ENCODE results near the gene SLC35F2.

The SLC35F2 gene

DNA sequence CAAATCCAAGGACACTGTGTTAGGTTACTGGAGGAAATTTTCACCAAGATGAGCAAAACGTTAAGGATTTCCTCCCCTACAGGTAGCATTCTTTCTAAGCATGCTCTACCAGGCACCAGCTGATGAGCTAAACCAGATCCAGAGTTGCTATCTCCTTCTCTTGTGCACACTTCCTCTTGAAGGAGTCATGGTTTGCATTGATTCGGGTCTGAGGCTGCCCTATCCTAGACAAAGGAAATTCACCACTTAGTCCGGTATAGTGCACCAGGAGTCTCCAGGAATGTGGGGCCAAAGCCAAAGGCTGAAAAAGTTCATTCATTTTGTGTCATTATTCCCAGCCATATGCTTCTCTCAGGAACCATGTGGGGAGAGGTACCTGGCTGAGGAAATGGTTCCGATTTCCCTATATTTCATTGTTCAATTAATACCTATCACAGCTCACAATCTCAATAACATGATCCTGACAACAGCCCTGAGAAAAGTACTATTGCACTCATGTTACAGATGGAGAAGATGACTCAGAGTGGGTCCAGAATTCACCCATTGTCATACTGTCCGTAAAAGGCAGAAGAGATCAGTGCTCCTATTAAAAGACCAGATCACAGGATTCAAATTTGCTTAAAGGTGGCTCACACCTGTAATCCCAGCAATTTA, 39.1 kb downstream of the SLC35F2 start:
- no peak overlapping the region for H3K4me3 Mint-ChIP-seq
- no peak for DNase-seq
- H3K36me3 Mint-ChIP-seq (ENCODE audit: low read depth) = no peaks in the 10 kb centered on the region
- H3K27ac Mint-ChIP-seq = no peak overlapping the region
- no peaks in the 10 kb centered on the region for H3K4me1 Mint-ChIP-seq
- H3K9me3 Mint-ChIP-seq = no peaks in the 10 kb centered on the region
- no peaks in the 10 kb centered on the region for H3K27me3 Mint-ChIP-seq (ENCODE audit: low read depth, poor library complexity)
- TF ChIP-seq, protein P1, sequence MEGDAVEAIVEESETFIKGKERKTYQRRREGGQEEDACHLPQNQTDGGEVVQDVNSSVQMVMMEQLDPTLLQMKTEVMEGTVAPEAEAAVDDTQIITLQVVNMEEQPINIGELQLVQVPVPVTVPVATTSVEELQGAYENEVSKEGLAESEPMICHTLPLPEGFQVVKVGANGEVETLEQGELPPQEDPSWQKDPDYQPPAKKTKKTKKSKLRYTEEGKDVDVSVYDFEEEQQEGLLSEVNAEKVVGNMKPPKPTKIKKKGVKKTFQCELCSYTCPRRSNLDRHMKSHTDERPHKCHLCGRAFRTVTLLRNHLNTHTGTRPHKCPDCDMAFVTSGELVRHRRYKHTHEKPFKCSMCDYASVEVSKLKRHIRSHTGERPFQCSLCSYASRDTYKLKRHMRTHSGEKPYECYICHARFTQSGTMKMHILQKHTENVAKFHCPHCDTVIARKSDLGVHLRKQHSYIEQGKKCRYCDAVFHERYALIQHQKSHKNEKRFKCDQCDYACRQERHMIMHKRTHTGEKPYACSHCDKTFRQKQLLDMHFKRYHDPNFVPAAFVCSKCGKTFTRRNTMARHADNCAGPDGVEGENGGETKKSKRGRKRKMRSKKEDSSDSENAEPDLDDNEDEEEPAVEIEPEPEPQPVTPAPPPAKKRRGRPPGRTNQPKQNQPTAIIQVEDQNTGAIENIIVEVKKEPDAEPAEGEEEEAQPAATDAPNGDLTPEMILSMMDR (IDR thresholded peaks at IDR 0.05) = no peak

DNA sequence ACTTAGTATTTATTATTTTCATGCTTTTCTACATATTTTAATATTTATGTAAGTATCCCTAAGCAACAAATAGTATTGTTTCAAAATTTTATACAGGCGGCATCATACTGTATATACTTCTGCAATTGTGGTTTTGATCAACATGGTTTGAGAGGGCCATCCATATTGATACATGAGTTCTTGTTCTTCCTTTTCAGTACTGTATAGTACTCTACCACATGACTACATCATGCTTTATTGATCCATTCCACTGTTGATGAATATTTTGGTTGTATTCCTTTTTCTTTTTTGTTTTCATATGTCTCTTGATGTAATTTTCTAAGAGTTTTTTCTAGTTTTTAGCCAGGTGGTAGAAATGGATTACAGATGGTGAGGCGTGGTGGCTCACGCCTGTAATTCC, 40.1 kb downstream of the SLC35F2 start:
- no peaks in the 10 kb centered on the region for H3K9me3 Mint-ChIP-seq

DNA sequence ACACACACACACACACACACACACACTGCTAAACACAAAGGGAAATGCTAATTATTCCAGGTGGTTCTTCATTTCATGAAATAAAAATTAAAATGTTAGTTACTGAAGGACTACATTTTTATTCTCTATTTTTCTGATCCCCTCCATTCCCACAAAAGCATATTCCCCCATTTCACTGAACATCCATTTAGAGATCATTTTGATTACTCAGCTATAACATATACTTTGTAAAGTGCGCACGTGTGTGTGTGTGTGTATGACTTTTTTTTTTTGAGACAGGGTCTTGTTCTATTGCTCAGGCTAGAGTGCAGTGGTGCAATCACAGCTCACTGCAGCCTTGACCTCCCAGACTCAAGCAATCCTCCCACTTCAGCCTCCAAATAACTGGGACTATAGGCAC, 42.6 kb downstream of the SLC35F2 start:
- no peak overlapping the region for H3K4me3 Mint-ChIP-seq
- H3K4me1 Mint-ChIP-seq = no peaks in the 10 kb centered on the region
- TF ChIP-seq, protein P1 (IDR thresholded peaks at IDR 0.05) = no peak
- H3K9me3 Mint-ChIP-seq = no peaks in the 10 kb centered on the region
- no peaks in the 10 kb centered on the region for H3K36me3 Mint-ChIP-seq (ENCODE audit: low read depth)
- H3K27ac Mint-ChIP-seq = no peak overlapping the region
- DNase-seq = no peak
- H3K27me3 Mint-ChIP-seq (ENCODE audit: low read depth, poor library complexity) = no peaks in the 10 kb centered on the region

More for the DNA sequence above, 40.1 kb downstream of the SLC35F2 start:
- TF ChIP-seq, protein P1 (IDR thresholded peaks at IDR 0.05) = no peak
- H3K4me1 Mint-ChIP-seq = no peaks in the 10 kb centered on the region
- H3K27ac Mint-ChIP-seq = no peak overlapping the region
- no peaks in the 10 kb centered on the region for H3K36me3 Mint-ChIP-seq (ENCODE audit: low read depth)
- no peak for DNase-seq
- no peaks in the 10 kb centered on the region for H3K27me3 Mint-ChIP-seq (ENCODE audit: low read depth, poor library complexity)
- no peak overlapping the region for H3K4me3 Mint-ChIP-seq

DNA sequence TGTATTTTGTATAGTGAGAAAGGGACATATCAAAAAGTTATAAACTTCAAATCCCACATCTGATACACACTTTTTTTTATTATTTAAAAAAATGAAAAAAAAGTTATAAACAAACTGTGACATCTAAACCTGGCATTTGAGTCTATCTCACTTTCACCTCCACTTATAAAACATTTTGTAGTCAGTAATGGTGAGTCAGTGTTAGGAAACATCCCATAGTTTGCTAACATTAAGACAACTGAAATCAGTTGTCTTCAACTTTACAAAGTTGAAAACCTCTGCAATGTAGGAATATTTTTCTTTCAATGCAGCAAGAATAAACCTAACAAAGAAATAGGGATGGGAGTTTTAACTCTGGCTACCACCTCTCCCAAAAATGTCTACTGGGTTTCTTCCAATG, 47.7 kb downstream of the SLC35F2 start:
- TF ChIP-seq, protein P1 (IDR thresholded peaks at IDR 0.05) = no peak
- H3K27me3 Mint-ChIP-seq (ENCODE audit: low read depth, poor library complexity) = no peaks in the 10 kb centered on the region
- DNase-seq = no peak
- no peaks in the 10 kb centered on the region for H3K9me3 Mint-ChIP-seq
- H3K27ac Mint-ChIP-seq = no peak overlapping the region
- H3K36me3 Mint-ChIP-seq (ENCODE audit: low read depth) = peaks cover 31% of the 10 kb centered on the region
- H3K4me1 Mint-ChIP-seq = peaks cover 11% of the 10 kb centered on the region
- H3K4me3 Mint-ChIP-seq = no peak overlapping the region

DNA sequence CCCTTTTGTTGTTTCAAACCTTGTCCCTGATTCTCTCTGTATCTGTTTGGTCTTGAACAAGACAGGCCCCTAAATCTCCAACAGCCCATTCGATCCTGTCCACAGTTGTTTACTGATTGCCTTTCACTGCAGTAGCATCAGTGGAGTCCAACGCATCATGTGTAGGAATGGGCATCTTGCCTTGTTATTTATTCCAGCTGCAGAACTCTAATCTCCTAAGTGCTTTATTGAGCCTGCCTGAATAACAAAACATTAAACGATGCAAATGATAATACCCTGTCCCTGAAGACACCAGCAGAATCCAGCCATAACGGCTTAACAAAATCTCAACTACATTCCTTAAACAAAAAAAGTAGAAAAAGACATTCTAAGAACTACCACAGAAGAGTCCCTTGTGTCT, 50.1 kb downstream of the SLC35F2 start:
- TF ChIP-seq, protein P1 (IDR thresholded peaks at IDR 0.05) = no peak
- DNase-seq = no peak
- Mint-ChIP-seq H3K4me3 (no peak overlapping the region), H3K27ac (peak overlapping the region; percentile 84), H3K36me3 (ENCODE audit: low read depth) (peaks cover 44% of the 10 kb centered on the region), H3K27me3 (ENCODE audit: low read depth, poor library complexity) (no peaks in the 10 kb centered on the region), H3K9me3 (no peaks in the 10 kb centered on the region), H3K4me1 (peaks cover 11% of the 10 kb centered on the region)

DNA sequence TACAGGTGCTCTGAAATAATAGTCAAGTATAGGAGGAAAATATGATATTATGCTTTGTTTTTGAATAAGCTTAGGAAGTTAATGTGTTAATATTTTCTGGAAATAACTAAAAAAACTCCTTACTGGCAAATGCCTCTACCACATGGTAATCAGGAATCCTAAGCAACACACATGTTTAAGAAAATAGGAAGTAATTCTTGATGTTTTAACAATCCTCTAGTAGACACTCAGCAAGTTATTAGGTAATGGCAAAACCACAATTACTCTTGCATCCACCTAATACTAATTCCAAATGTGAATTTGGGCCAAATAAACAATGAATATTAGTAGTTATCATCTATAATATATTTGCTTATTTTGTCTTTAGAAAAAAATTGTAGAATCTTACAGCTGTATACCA, 53.6 kb downstream of the SLC35F2 start:
- no peaks in the 10 kb centered on the region for H3K9me3 Mint-ChIP-seq
- H3K4me3 Mint-ChIP-seq = no peak overlapping the region
- no peaks in the 10 kb centered on the region for H3K27me3 Mint-ChIP-seq (ENCODE audit: low read depth, poor library complexity)
- H3K36me3 Mint-ChIP-seq (ENCODE audit: low read depth) = peaks cover 45% of the 10 kb centered on the region
- no peak overlapping the region for H3K27ac Mint-ChIP-seq
- TF ChIP-seq, protein P1 (IDR thresholded peaks at IDR 0.05) = no peak
- DNase-seq = no peak
- peaks cover 18% of the 10 kb centered on the region for H3K4me1 Mint-ChIP-seq
